Hippocampal formation (tissue), 2 donors: ENCODE data around the gene NFAM1.
A peak's percentile ranks its signal among the peaks of the same experiment; 100 is the strongest.

Experiments
- DNase-seq, 2 donors: peaks; one replicate each; lab custom pipeline; 2025; lab: John Stamatoyannopoulos, UW

The NFAM1 gene

DNA sequence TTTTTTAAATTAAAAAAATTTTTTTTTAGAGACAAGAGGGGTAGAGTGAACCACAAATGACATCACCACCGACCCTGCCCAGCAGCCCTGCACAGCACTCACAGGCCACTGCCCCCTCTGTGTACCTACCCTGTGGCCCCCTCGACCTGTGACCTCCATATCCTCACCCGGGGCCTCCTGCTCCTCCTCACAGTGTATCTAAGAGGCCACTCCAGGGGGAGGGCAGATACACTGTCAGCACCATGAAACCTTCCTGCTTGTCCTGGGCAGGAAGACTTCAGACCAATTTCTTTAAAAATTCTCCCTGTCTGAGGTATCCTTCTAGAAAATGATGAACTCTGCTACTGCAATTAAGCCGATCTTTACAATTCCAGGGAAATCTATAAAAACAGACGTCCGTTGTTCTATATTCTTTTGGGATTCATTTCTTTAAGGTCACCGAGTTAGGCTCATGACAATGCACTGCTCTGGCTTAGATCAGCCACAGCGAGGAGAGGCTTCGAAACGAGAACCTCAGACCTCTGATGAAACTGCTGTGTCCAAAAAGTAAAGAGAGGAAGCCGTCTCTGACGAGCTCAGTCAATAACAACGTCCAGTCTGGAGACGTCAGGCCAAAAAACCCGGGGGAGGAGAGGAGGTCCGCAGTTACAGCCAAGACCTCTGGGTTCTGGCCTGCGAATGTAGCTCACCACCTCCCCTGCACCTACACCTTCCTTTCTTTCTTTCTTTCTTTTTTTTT is 17.5 kb downstream of the NFAM1 start:
- no peak for DNase-seq

DNA sequence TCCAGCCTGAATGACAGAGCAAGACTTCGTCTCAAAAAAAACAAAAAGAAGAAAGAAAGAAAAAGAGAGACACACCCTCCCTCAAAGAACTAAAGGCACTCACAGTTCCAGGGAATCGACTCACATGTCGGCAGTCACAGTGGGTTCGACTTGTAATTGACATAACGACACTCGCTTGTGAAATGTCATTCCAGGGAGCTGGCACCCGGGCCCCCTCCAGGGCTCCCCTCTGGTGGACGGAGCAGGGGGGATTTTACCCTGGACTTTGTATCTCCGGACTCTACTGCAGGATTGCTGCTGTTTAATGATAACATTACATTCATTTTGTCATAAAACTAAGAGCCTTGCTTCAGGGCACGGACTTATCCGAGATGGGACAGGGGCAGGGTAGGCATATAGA is 18.2 kb downstream of the NFAM1 start:
- DNase-seq, result no peak

- DNase-seq, result no peak
Observed at GRCh38 chr22:42412744-42413333, 19.4 kb downstream of the NFAM1 start.

GRCh38 chr22:42410708-42411107 is 21.5 kb downstream of the NFAM1 start:
- DNase-seq, result no peak

GRCh38 chr22:42408810-42409529 is 23.2 kb downstream of the NFAM1 start:
- no peak for DNase-seq

DNA sequence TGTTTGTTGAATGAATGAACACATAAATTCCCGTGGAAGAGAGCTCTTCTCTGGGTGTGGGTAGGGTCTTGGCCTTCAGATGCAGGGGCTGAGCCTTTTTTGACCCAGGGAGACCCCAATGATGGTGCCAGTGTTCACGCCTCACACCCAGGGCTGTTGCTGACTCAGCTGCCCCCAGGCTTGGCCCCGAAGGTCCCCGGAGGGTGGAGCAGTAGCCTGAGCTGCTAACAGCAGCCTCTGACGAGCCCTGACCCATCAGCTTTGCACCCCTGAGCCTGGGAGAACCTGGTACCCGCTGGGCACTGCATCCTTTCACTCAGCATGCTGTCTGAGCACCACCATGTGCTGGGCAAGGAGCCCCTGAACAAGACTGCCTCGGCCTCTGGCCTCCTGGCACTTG is 23.9 kb downstream of the NFAM1 start:
- no peak for DNase-seq

DNA sequence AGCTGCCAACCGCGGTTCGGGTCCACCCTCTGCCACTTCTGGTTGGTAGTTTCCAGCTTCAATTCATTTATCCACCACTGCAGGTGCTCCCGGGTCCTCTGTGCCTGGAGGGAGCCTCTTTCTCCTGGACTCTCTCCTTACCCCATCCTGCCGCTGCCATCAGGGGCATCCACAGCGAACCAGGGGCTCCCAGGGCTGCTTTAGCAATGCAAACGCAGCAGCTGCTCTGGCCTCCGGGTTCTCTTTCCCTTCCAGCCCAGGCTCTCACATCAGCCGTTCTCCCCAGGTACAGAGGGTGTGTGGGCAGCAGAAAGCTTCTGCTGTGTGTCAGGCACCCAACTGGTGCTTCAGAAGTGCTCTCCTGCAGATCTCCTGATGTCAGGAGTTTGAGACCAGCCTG is 27.9 kb downstream of the NFAM1 start:
- DNase-seq, result no peak

DNA sequence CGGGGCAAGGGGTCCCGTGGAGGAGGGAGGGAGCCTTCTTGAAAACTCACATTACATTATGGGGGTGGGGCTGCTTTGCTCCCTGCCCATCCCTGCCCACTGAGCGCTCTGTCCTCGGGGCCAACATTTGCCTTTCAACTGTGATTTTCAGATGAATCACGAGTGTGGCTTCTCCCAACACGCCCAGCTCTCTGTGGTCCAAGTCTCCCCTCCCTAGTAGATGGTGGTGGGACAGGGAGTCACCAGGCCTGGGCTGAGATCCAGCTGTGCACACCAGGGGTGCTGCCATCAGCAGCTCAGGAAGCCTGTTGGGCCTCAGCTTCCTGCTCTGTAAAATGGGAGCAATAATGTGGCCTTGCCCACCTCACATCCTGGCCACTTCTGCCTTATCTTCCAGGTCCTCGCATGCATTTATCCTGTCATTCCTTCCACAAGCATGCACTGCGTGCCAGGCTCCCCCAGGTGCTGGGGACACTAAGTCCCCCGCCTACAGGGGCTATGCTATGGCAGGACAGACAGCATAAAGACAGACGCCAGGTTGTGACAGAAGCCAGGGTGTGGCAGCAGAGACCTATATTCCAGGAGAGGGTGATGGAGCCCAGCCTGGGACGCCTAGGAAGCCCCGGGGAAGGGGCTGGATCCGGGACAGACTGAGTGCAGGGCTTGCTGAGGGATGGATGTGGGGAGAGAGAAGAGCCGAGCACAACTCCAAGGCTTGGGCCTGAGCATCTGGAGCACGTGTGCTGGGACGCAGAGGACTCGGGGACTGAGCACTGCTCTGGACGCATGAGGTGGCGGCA is 30.5 kb downstream of the NFAM1 start:
- no peak for DNase-seq

- no peak for DNase-seq
Observed at GRCh38 chr22:42400811-42401534, 31.2 kb downstream of the NFAM1 start.

GRCh38 chr22:42399315-42400271 is 32.6 kb downstream of the NFAM1 start:
- DNase-seq, result peak in 1 of 2 donors; percentile 19

- DNase-seq, result no peak
Observed at GRCh38 chr22:42397332-42398249, 34.6 kb downstream of the NFAM1 start.

- no peak for DNase-seq
Observed at GRCh38 chr22:42396621-42397331, 35.4 kb downstream of the NFAM1 start.

DNA sequence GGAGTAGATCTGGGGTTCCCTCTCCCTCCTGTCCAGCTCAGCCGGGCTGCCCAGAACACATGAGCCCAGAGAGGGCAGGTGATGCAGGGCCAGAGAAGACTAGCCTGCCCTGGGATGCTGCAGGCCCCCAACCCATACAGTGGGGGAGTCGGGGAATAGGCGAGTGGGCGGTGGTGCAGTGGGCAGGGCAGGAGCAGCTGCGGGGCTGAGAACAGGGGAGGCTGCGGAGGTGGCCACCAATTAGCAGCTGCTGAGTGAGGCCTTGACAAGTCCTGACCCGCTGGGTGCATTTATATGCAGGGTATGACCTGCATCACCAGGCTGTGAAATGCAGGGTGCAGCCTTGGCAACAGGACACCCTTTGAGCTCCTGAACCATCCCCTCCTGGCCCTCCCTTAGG is 43.1 kb downstream of the NFAM1 start:
- no peak for DNase-seq

DNA sequence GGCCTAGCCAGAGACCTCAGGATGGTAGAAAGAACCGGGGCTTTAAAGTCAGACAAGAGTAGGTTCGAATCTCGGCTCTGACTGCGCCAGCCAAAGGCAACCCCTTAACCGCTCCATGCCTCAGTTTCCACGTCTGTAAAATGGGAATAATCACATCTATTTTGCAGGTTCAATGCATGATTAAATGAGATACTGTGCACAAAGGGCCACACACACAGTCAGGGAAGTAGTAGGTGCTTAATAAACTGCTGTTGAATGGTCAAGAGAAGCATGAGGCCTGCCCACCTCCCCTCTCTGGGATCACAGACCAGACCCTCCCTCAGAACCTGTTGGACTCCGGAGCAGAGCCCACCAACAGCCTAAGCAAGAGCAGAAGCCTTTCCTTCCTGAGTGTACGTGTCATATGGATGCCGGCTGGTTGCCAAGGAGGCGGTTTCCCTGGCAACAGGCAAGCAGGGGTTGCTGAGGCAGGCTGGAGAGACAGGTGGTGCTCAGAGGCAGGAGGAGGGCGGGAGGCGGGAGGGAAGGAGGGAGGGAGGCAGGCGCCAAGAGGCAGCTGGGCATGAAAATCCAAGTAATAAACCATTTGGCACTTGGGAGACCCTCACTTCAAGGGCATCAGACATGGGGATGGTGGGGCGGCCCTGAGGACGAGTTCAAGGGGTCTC is 43.9 kb downstream of the NFAM1 start:
- no peak for DNase-seq

DNA sequence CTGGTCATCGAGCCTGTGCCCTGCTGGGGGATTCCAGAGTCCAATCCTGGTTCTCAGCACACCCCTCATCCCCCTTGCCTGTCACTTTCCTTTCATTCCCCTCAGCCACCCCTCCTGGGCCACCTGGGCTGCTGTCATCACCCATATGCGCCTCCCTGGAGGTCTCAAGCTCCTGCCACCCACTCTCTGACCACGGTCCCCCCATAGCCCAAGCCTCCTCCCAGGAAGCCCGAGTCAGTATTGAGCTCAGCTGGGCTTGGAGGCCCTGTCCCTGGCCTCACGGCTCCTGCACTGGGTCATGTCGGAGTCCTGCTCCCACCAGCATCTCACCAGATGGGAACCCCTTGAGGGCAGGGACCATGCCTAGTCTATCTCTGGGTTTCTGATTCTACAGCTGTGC is 44.6 kb downstream of the NFAM1 start:
- no peak for DNase-seq

DNA sequence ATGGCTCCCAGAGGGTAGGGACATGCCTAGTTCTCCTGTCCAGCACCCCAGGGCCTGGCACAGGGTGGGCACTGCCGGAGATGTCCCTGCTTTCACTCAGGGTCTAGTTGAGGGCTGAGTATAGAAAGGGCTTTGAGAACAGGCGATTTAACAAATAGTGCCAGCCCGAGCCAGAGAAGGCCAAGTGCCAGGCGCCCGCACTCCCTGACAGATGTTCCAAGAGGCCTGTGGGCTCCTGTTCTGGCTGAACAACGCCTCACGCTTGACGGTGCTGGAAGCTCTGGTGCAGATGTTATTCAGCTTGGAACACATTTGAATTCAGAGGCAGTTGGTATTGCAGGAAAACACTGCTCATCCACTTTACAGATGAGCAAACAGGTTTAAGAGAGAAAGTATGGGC is 46.5 kb downstream of the NFAM1 start:
- peak in 1 of 2 donors; percentile 44 for DNase-seq

GRCh38 chr22:42384506-42384905 is 47.7 kb downstream of the NFAM1 start:
- DNase-seq, result no peak

DNA sequence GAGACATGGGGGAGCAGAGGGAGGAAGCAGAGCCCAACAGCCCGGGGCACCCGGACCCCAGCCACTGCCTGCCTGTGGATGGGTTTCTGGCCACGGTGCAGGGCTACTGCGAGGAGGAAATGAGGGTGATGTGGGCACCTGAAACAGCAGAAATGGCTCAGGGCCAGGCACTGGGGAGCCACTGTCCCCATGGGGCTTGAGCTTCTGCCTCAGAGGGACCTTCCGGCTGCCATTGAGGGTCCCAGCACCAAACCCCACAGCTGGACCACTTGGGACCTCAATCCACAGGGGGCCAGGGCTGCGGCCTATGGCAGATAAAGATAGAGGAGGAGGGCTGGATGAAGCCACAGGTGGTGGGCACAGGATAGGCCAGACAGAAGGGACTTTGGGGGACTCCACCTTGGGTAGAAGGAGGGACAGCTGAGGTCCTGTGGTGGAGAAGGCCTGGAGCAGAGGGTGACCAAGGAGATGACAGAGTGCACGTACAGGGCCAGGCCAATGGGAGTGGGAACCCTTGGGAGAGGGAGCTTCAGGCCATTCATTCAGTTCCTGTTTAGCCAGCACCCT is 48.3 kb downstream of the NFAM1 start:
- no peak for DNase-seq
